GM12872 (cell line): ENCODE results near the gene NHLH1.

Source experiments
- CTCF ChIP-seq: IDR thresholded peaks from 3 replicates; pipeline ENCODE4 v1.5.1; 2011; ENCODE audit warnings: low read depth, mild to moderate bottlenecking, low read length, moderate library complexity; ENCODE audit not compliant: insufficient read depth

NHLH1 gene

GRCh38 chr1:160363951-160364735, 2.7 kb upstream of the NHLH1 start:
- TF ChIP-seq CTCF, result no peak

- no peak for TF ChIP-seq CTCF
Observed at GRCh38 chr1:160365325-160365724, 1.5 kb upstream of the NHLH1 start.

DNA sequence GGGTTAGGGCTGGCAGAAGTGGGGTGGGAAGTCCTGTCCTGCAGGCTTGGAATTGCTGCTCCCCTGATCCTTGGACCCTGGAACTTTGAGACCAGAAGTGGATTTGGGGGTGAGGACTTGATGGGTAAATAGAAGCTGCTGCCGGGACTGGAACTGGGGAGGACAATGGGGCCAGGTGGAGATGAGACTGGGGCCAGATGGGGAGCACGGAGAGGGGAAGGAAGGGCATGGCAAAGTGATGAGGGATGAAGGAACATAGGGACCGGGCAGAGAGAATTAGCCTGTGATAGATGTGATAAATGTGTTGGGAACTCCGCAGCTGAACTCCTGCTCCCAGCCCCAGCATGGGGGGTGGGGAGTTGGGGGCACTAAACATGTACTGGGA, 637 bp downstream of the NHLH1 start:
- no peak for TF ChIP-seq CTCF

- TF ChIP-seq CTCF, result no peak
Observed at GRCh38 chr1:160367934-160368923, 1.4 kb downstream of the NHLH1 start.

DNA sequence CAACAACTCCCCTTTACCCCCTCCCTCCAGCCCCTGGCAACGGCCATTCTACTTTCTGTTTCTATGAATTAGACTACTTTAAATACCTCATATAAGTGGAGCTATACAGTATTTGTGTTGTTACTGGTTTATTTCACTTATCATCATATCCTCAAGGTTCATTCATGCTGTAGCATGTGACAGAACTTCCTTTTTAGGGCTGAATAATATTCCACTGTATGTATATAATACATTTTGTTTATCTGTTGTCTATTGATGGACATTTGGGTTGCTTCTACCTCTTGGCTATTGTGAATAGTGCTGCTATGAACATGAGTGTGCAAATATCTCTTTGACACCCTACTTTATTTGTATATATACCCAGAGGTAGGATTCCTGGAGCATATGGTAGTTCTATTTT, 2.2 kb downstream of the NHLH1 start:
- TF ChIP-seq CTCF, result no peak

GRCh38 chr1:160370561-160371345, 3.9 kb downstream of the NHLH1 start:
- no peak for TF ChIP-seq CTCF

DNA sequence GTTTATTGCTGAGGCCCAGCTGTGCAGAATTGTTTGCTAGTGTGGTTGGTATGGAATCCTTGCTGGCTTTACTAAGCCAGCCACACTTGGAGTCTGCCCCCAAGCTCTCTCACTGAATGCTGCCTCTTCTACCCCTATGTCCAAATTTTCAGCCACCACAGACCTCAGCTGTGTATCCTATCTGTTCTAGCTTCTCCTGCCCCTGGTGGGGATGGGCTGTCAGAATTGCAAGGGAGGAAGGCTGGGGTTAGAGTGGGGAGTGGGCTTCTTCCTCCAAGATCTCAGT, 4.4 kb downstream of the NHLH1 start:
- TF ChIP-seq CTCF, result no peak
